HL-60 (cell line): ENCODE measurements around the gene SGK1.

Source experiments
- CTCF ChIP-seq: IDR thresholded peaks from one replicate; pipeline ENCODE4 v1.5.1; 2011; ENCODE audit warnings: low read length, control low read depth, inconsistent platforms; ENCODE audit not compliant: insufficient read depth
- GABPA ChIP-seq: IDR thresholded peaks from 2 replicates; pipeline ENCODE4 v1.6.1; 2012; ENCODE audit warnings: low read depth
- POLR2AphosphoS5 ChIP-seq: IDR thresholded peaks from 2 replicates; pipeline ENCODE4 v1.6.1; 2012; ENCODE audit warnings: low read depth
- SPI1 ChIP-seq: IDR thresholded peaks from 2 replicates; pipeline ENCODE4 v1.6.1; 2012; ENCODE audit warnings: low read depth, mild to moderate bottlenecking, borderline replicate concordance

- no peak for TF ChIP-seq POLR2AphosphoS5
- TF ChIP-seq CTCF, result no peak
- TF ChIP-seq GABPA, result no peak
- TF ChIP-seq SPI1, result no peak
These were observed at the start of gene SGK1 for GRCh38 chr6:134317471-134318131.
